ENCODE measurements around the gene APEX1. TPM values are rescaled to one million over a fixed set of nuclear protein-coding genes. Genes with fewer than 3 reads are reported as not detected.

Gene APEX1
- total RNA-seq, 1 donor from 2014 or later: 95.5 TPM

DNA sequence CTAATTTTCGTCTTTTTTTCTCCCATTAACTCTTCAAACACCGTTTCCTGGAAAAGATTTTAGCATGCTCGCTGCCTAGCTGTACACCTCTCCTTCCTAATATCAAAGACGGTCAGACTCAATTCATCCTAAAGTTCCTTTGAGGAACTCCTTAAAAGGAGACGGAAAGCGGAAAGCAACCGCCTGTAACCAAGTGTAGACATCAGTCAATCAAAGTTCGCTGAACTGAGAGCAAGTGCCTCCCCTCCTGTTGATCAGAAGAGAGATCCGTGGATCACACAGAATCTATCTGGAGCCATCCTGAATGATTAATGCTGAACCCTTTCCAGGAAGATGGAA lies 41.3 kb upstream of the APEX1 start:
- peak overlapping the region; percentile 90 for H3K27ac ChIP-seq
- TF ChIP-seq POLR2AphosphoS5 (IDR thresholded peaks at IDR 0.05; ENCODE audit: insufficient read depth in 1 of 2, low read depth in 1 of 2) (no peak), POLR2A (IDR thresholded peaks at IDR 0.05) (no peak)
- TF ChIP-seq, protein P1, sequence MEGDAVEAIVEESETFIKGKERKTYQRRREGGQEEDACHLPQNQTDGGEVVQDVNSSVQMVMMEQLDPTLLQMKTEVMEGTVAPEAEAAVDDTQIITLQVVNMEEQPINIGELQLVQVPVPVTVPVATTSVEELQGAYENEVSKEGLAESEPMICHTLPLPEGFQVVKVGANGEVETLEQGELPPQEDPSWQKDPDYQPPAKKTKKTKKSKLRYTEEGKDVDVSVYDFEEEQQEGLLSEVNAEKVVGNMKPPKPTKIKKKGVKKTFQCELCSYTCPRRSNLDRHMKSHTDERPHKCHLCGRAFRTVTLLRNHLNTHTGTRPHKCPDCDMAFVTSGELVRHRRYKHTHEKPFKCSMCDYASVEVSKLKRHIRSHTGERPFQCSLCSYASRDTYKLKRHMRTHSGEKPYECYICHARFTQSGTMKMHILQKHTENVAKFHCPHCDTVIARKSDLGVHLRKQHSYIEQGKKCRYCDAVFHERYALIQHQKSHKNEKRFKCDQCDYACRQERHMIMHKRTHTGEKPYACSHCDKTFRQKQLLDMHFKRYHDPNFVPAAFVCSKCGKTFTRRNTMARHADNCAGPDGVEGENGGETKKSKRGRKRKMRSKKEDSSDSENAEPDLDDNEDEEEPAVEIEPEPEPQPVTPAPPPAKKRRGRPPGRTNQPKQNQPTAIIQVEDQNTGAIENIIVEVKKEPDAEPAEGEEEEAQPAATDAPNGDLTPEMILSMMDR (IDR thresholded peaks at IDR 0.05): no peak
- intact Hi-C loops (cut with DNase I): loop anchor here (5.0 to 10.0 kb wide), 3 partner anchors 71 to 269 kb away; partner anchors contain the start of genes PARP2 and RNASE4
- H3K4me3 ChIP-seq: peak overlapping the region; percentile 67 to 72
- no peaks in the 10 kb centered on the region for H3K27me3 ChIP-seq
- peaks cover 26% of the 10 kb centered on the region for H3K4me1 ChIP-seq
- H3K36me3 ChIP-seq: no peaks in the 10 kb centered on the region
- H3K9me3 ChIP-seq: no peaks in the 10 kb centered on the region
- DNase-seq (ENCODE audit: extremely low spot score in 2 of 2): no peak

DNA sequence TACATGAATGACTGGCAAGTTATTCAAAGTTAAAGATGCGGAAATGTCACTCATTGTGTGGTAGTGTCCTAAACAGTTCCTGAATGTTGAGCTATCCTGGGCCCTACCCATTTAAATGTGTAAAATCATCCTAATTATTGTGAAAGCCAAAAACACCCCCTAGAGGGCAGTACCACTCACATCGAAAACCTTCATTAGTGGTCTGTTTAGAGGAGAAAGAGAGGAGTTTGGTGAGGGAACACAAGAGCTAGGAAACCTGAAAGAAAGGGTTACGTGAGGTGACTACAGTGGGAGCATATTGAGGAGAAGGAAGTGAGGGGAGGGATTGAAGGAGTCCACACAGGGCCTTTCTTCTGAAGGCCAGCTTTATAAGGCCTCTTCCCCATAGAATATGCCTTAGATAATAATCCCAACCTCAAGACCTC lies 39.2 kb upstream of the APEX1 start:
- no peak for DNase-seq (ENCODE audit: extremely low spot score in 2 of 2)
- Histone ChIP-seq H3K9me3 (no peaks in the 10 kb centered on the region), H3K27me3 (no peaks in the 10 kb centered on the region), H3K4me1 (peaks cover 26% of the 10 kb centered on the region), H3K36me3 (no peaks in the 10 kb centered on the region), H3K27ac (no peak overlapping the region), H3K4me3 (no peak overlapping the region)
- intact Hi-C loops (cut with DNase I): loop anchor here (10.0 kb wide), 1 partner anchor 199 kb away; no protein-coding TSS in a partner anchor
- no peak for TF ChIP-seq POLR2A (IDR thresholded peaks at IDR 0.05)
- TF ChIP-seq, protein P1 (IDR thresholded peaks at IDR 0.05): peak in 2 of 3 experiments; percentile 0 to 47
- TF ChIP-seq POLR2AphosphoS5 (IDR thresholded peaks at IDR 0.05; ENCODE audit: insufficient read depth in 1 of 2, low read depth in 1 of 2): no peak

DNA sequence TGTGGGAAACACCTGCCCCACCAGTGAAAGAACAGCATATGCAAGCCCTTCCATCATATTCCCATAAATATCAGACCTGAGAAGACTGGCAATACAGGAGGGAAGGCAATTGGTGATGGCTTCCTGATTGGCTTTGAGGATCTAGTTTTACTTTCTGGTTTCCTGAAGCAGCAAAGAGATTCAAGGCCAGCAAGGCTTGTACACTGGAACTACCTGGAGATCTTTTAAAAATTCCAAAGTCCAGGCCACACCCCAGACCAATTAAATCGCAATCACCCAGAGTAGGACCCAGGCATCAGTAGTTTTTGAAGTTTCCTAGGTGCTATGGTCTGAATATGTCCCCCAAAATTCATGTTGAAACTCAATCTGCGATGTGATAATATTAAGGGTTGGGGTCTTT lies 38.8 kb upstream of the APEX1 start:
- no peak for DNase-seq (ENCODE audit: extremely low spot score in 2 of 2)
- no peaks in the 10 kb centered on the region for H3K27me3 ChIP-seq
- H3K36me3 ChIP-seq: no peaks in the 10 kb centered on the region
- intact Hi-C loops (cut with DNase I): loop anchor here (10.0 kb wide), 1 partner anchor 199 kb away; no protein-coding TSS in a partner anchor
- H3K4me1 ChIP-seq: peaks cover 22% of the 10 kb centered on the region
- H3K27ac ChIP-seq: no peak overlapping the region
- H3K4me3 ChIP-seq: no peak overlapping the region
- H3K9me3 ChIP-seq: no peaks in the 10 kb centered on the region
- TF ChIP-seq, protein P1 (IDR thresholded peaks at IDR 0.05): no peak
- TF ChIP-seq POLR2AphosphoS5 (IDR thresholded peaks at IDR 0.05; ENCODE audit: insufficient read depth in 1 of 2, low read depth in 1 of 2) (no peak), POLR2A (IDR thresholded peaks at IDR 0.05) (no peak)

DNA sequence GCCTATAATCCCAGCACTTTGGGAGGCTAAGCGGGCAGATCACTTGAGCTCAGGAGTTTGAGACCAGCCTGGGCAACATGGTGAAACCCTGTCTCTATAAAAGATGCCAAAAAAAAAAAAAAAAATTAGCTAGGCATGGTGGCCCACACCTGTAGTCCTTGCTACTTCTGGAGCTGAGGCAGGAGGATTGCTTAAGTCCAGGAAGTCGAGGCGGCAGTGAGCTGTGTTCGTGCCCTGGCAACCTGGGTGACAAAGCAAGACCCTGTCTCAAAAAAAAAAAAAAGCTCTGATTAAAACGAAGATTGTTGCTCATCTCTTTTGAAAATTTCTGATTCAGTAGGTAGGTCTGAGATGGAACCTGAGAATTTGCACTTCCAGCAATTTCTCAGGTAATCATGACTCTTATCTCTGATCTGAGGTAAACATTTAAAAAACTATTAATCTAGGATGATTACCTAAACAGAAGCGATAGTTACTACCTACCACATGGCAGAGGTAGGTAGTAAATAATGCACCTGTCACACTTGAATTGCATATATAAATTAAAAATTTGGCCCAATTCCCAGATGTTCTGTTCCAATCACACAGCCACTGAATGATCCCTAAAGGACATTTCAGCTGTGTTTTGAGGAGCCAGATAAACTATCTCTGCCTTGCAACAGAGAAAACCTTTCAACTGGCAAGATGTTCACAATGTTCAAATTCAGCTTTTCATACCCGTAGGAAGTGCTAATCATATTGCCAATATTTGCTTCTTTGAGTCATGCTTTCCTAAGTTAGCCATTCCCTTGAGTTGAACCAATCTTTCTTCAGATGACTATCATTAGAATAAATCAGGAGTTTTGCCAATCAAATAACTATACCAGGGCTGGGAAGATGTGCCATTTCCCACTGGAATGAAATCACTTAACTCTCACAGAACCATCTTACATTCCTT lies 37.5 kb upstream of the APEX1 start:
- no peaks in the 10 kb centered on the region for H3K27me3 ChIP-seq
- intact Hi-C loops (cut with DNase I): loop anchor here (10.0 kb wide), 1 partner anchor 197 kb away; no protein-coding TSS in a partner anchor

More for the DNA sequence above, 37.5 kb upstream of the APEX1 start:
- no peak overlapping the region for H3K4me3 ChIP-seq
- H3K9me3 ChIP-seq: no peaks in the 10 kb centered on the region
- no peak for DNase-seq (ENCODE audit: extremely low spot score in 2 of 2)
- peaks cover 9% of the 10 kb centered on the region for H3K4me1 ChIP-seq
- H3K36me3 ChIP-seq: no peaks in the 10 kb centered on the region
- H3K27ac ChIP-seq: no peak overlapping the region
- TF ChIP-seq, protein P1 (IDR thresholded peaks at IDR 0.05): no peak
- TF ChIP-seq POLR2A (IDR thresholded peaks at IDR 0.05): no peak
- TF ChIP-seq POLR2AphosphoS5 (IDR thresholded peaks at IDR 0.05; ENCODE audit: insufficient read depth in 1 of 2, low read depth in 1 of 2): no peak

All from vagina (tissue), 2 donors.